Lung (tissue), 12 donors: ENCODE results near the gene TAOK2. TPM values are rescaled to one million over a fixed set of nuclear protein-coding genes. Genes with fewer than 3 reads are reported as not detected.
"Not testable (repeated sequence)": the region's sequence is repeated elsewhere in the genome, so short reads cannot be mapped to it uniquely, and the experiment has no call there.

ENCODE experiments used
- ATAC-seq: fragments of 200-7000 bp; cut with Tn5 transposase; one replicate; pipeline ENCODE4 v1.9.1; 2020; ENCODE audit warnings: moderate number of reproducible peaks; ENCODE audit not compliant: insufficient read depth, low FRiP score
- DNase-seq, 3 donors: peaks; one replicate each; pipeline ENCODE4 v3.0.0-alpha.2; 2013 to 2017
- H3K27ac ChIP-seq, 2 donors: one replicate each; pipeline ENCODE4 v1.5.1; 2013; ENCODE audit warnings: mild to moderate bottlenecking in 2 of 2, moderate library complexity in 2 of 2, control low read depth in 1 of 2, inconsistent platforms in 1 of 2, low read depth in 1 of 2, low read length in 1 of 2
- H3K27me3 ChIP-seq, 3 donors: one replicate each; pipeline ENCODE4 v1.5.1; 2013; ENCODE audit warnings: low read length in 2 of 3; ENCODE audit not compliant: control insufficient read depth in 3 of 3, insufficient read depth in 3 of 3
- H3K36me3 ChIP-seq, 4 donors: one replicate each; pipeline ENCODE4 v1.5.1; 2013; ENCODE audit warnings: low read length in 4 of 4, mild to moderate bottlenecking in 1 of 4, moderate library complexity in 1 of 4; ENCODE audit not compliant: control insufficient read depth in 4 of 4, insufficient read depth in 4 of 4
- H3K4me1 ChIP-seq, 5 donors: one replicate each; pipeline ENCODE4 v1.5.1; 2013; ENCODE audit warnings: low read length in 5 of 5, mild to moderate bottlenecking in 2 of 5, moderate library complexity in 1 of 5; ENCODE audit not compliant: control insufficient read depth in 5 of 5, insufficient read depth in 5 of 5
- H3K4me3 ChIP-seq: one replicate; pipeline ENCODE4 v1.5.1; 2013; ENCODE audit warnings: mild to moderate bottlenecking, control low read depth, moderate library complexity
- H3K9ac ChIP-seq, 2 donors: one replicate each; pipeline ENCODE4 v1.5.1; 2013; ENCODE audit warnings: low read length in 2 of 2, control low read depth in 1 of 2; ENCODE audit not compliant: insufficient read depth in 1 of 2
- H3K9me3 ChIP-seq, 4 donors: one replicate each; pipeline ENCODE4 v1.5.1; 2013; ENCODE audit warnings: low read length in 3 of 4, mild to moderate bottlenecking in 1 of 4, moderate library complexity in 1 of 4; ENCODE audit not compliant: control insufficient read depth in 4 of 4, insufficient read depth in 3 of 4
- whole genome bisulfite sequencing, 2 donors: extraction: QIAGEN DNeasy Blood & Tissue Kit; methylation state at CpG; one replicate each; pipeline ENCODE4 v1.1.7; 2013; 5-methylcytosine and 5-hydroxymethylcytosine counted together
- polyA plus RNA-seq, 2 donors: library from polyadenylated mRNA; stranded (reverse); fragments of 200-250 nt; gene quantifications; one replicate each; pipeline ENCODE4 v1.2.1, GENCODE V29; 2013
- total RNA-seq, 2 donors: library from RNA; depleted of rRNA in 1 of 2; stranded (reverse); fragments of >200 nt in 1 of 2; gene quantifications; one replicate each; pipeline ENCODE4 v1.2.1, GENCODE V29; 2014 to 2021
- TF ChIP-seq, protein P1 (sequence below): IDR thresholded peaks from 2 replicates; pipeline ENCODE4 v1.5.1; 2012; ENCODE audit warnings: mild to moderate bottlenecking; ENCODE audit errors: control extremely low read depth, extremely low read depth
- donor health status: control.
- donor health status: control.
- donor health status: Bipolar disorder and iron deficiency.
- donor health status: healthy.
- donor health status: DM: yes; HTN: yes; CAD: no.

Gene TAOK2
- total and polyA plus RNA-seq, 4 donors: 33.8 to 71.8 (median 55.4) TPM

DNA sequence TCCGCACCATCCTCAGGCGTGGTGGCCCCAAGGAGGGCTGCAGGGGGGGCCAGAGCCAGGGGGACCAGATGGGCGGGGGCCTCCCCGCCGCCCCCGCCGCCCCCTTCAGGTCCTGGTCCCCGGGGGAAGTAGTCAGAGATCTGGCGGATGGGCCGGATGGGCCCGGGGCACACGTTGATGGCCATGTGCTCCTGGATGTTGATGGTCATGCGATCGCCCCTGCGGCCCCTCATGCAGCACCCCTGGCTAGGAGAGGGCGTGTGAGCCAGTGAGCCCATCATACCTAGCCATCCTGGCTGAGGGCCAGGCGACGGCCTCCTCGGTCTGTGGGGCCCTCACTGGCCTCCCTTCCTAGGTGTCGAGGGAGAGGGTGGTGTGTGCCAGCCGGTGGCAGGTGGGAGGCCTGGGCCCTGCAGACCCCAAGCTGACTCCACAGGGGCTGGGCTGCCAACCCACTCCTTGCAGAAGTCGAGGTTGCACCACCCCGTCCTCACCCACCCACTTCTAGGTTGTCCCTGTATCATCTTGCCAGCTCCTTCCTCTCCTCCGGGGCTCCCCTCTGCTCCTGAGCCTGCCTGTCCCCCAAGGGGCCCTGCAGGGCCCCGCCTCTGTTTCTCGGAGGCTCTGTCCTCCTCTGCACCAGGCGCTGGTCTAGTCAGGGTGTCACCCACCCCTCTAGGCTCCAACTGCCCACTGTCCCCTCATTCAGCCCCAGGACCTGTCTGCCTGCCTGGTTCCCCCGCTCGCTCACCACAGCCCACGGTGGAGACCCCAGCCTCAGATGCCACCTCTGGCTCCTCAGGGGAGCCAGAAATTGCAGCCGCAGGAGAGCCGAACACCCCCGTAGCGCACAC is 36.5 kb downstream of the TAOK2 start:
- H3K9me3 ChIP-seq: peaks cover 0 to 3% (median 0%) of the 10 kb centered on the region in 4 donors
- no peak for ATAC-seq

DNA sequence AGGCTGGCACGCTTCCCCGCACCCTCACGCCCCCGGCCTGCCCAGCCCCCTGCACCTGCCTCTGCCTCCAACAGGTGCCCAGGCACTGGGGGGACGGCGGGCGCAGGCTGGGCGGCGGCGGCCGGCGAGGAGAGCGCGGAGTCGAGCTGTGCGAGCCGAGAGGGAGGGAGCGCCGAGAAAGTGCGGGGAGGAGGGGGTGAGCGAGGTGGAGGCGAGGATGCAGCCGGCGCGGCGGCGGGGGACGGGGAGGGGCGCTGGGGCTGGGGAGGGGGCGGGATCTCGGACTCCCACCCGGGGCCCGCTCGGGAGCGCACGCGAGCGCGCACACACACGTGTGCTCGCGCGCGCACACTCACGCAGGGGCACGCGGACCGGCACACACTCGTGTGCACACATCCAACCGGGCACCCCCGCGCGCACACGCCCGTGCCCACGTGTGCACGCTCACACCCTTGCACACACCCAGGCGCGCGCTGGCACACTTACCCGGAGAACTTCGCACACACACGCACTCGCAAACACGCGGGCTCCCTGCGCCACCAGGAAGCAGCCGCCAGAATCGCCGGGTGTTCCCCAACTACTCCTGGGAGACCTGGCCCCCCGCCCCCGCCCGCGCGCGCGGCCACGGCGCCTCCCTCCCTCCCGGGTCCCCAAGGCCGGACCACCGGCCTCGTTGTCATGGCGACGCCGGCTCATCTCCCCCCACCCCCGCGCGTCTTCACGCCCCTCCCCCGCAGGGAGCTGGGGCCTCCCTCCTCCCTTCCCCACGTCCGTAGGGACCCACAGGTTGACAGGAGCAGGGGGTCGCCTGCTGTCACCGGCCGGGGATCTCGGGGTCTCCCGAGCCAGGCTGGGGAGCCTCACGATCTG is 37.4 kb downstream of the TAOK2 start, which contains the start of gene DOC2A:
TSS of gene DOC2A (minus strand) at position 184 of the 870 bp plus-strand sequence. CDS start 805 bp downstream, outside the sequence.
- Histone ChIP-seq H3K9ac (no peak within 1 kb of the TSS), H3K4me3 (no peak within 1 kb of the TSS), H3K27ac (no peak within 1 kb of the TSS), H3K9me3 (peaks cover 0 to 3% (median 0%) of the 10 kb centered on the region in 4 donors), H3K36me3 (peaks cover 0 to under 1% (median 0%) of the 10 kb centered on the region in 4 donors), H3K4me1 (peaks cover 0 to 7% (median 0%) of the 10 kb centered on the region in 5 donors), H3K27me3 (peaks cover 4 to 31% (median 8%) of the 10 kb centered on the region in 3 donors)
- ATAC-seq (no peak), DNase-seq (no peak)
- TF ChIP-seq, protein P1, sequence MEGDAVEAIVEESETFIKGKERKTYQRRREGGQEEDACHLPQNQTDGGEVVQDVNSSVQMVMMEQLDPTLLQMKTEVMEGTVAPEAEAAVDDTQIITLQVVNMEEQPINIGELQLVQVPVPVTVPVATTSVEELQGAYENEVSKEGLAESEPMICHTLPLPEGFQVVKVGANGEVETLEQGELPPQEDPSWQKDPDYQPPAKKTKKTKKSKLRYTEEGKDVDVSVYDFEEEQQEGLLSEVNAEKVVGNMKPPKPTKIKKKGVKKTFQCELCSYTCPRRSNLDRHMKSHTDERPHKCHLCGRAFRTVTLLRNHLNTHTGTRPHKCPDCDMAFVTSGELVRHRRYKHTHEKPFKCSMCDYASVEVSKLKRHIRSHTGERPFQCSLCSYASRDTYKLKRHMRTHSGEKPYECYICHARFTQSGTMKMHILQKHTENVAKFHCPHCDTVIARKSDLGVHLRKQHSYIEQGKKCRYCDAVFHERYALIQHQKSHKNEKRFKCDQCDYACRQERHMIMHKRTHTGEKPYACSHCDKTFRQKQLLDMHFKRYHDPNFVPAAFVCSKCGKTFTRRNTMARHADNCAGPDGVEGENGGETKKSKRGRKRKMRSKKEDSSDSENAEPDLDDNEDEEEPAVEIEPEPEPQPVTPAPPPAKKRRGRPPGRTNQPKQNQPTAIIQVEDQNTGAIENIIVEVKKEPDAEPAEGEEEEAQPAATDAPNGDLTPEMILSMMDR: no peak
- WGBS, 2 donors: 1% methylated on average over 53 to 99 of the region's 99 CpGs

More for the DNA sequence above, 36.5 kb downstream of the TAOK2 start:
- TF ChIP-seq, protein P1: no peak
- Histone ChIP-seq H3K27ac (no peak overlapping the region), H3K36me3 (peaks cover 0 to 2% (median 0%) of the 10 kb centered on the region in 4 donors), H3K9ac (no peak overlapping the region), H3K27me3 (peaks cover 4 to 31% (median 8%) of the 10 kb centered on the region in 3 donors), H3K4me3 (no peak overlapping the region), H3K4me1 (peaks cover 0 to 7% (median 0%) of the 10 kb centered on the region in 5 donors)
- 18 to 22% methylated on average over 34 of the region's 34 CpGs for WGBS, 2 donors
- DNase-seq: no peak

DNA sequence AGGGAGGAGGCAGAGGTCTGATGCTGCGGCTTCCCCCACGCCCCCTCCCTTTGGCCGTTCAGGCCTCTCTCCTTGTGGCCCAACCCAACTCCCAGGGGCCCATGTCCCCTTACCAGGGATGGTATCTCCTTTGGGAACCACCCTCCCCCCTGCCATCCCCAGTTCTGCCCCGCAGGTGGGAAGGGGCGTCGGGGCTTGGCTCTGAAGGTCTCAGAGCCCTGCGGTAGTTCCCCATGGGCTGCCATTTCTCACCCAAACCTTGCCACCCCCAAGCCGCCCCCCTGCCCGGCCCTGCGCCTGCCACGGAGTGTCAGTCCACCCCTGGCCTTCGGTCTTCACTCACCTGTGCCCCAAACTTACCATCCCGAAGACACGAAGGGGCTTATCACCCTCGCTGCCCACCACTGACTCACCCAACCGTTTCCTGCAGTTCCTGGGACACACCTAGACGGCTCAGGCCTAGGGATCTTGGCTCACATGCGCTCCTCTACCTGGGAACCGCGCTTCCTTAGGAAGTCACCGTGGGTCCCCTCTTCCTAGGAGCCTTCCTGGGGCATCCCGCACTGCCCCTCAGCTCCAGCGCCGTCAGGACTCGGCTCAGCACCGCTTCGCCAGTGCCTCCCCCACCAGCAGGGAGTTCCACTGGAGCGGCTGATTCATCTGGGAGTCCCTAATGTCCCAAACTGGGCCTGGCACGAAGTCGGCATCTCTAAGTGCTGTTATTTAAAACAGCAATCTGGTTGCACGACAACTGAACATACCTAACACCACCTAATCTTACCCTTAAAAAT is 38.2 kb downstream of the TAOK2 start:
- DNase-seq (no peak), ATAC-seq (no peak)
- no peak overlapping the region for H3K27ac ChIP-seq
- TF ChIP-seq, protein P1: no peak
- WGBS, 2 donors: 18 to 19% methylated on average over 28 to 31 of the region's 31 CpGs
- H3K27me3 ChIP-seq: peaks cover 4 to 31% (median 8%) of the 10 kb centered on the region in 3 donors
- H3K4me3 ChIP-seq: no peak overlapping the region
- no peak overlapping the region for H3K9ac ChIP-seq
- peaks cover 0 to 7% (median 0%) of the 10 kb centered on the region in 5 donors for H3K4me1 ChIP-seq
- no peaks in the 10 kb centered on the region for H3K36me3 ChIP-seq
- peaks cover 0 to 3% (median 0%) of the 10 kb centered on the region in 4 donors for H3K9me3 ChIP-seq

DNA sequence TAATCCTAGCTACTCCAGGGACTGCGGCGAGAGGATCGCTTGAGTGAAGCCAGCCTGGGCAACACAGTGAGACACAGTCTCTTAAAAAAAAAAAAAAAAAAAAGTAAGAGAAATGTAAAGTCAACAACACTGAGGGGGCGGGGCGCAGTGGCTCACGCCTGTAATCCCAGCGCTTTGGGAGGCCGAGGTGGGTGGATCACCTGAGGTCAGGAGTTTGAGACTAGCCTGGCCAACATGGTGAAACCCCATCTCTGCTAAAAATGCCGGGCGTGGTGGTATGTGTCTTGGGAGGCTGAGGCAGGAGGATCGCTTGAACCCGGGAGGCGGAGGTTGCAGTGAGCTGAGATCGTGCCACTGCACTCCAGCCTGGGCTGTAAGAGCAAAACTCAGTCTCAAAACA is 38.9 kb downstream of the TAOK2 start:
- not testable (repeated sequence) for H3K27ac ChIP-seq, H3K9ac ChIP-seq, ATAC-seq, H3K4me1 ChIP-seq, DNase-seq, H3K9me3 ChIP-seq, H3K36me3 ChIP-seq, H3K4me3 ChIP-seq
- WGBS, 2 donors: 81 to 87% methylated on average over 14 of the region's 14 CpGs
- H3K27me3 ChIP-seq: peaks cover 4 to 31% (median 8%) of the 10 kb centered on the region in 3 donors

DNA sequence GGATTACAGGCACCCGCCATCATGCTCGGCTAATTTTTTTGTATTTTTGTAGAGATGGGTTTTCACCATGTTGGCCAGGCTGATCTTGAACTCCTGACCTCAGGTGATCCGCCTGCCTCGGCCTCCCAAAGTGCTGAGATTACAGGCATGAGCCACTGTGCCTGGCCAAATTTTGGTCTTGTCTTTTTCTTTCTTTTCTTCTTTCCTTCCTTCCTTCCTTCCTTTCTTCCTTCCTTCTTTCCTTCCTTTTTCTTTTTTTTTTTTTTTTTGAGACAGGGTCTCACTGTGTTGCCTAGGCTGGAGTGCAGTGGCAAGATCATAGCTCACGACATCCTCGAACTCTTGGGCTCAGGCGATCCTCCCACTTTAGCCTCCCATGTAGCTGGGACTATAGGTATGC is 41.8 kb downstream of the TAOK2 start:
- not testable (repeated sequence) for H3K4me3 ChIP-seq, H3K9ac ChIP-seq, ATAC-seq, H3K9me3 ChIP-seq, DNase-seq, H3K36me3 ChIP-seq, H3K27ac ChIP-seq, H3K4me1 ChIP-seq
- H3K27me3 ChIP-seq: peaks cover 0 to 18% (median 8%) of the 10 kb centered on the region in 3 donors
- 90 to 93% methylated on average over 7 of the region's 7 CpGs for WGBS, 2 donors
